HFF-Myc (cell line): Measurements from ENCODE around the gene SNCG.

Source experiments
- DNase-seq: peaks from one replicate; pipeline ENCODE4 v3.0.0-alpha.2; 2011; ENCODE audit warnings: low read depth; ENCODE audit errors: extremely low read depth
- H3K4me3 ChIP-seq: replicated peaks from 2 replicates; pipeline ENCODE4 v1.5.1; 2011; ENCODE audit warnings: low read depth, mild to moderate bottlenecking, control low read depth, low read length
- TF ChIP-seq, protein P1 (sequence below): IDR thresholded peaks from 2 replicates; pipeline ENCODE4 v1.5.1; 2012; ENCODE audit warnings: mild to moderate bottlenecking, low read depth, low read length, control low read depth; ENCODE audit errors: missing control alignments

Gene SNCG

DNA sequence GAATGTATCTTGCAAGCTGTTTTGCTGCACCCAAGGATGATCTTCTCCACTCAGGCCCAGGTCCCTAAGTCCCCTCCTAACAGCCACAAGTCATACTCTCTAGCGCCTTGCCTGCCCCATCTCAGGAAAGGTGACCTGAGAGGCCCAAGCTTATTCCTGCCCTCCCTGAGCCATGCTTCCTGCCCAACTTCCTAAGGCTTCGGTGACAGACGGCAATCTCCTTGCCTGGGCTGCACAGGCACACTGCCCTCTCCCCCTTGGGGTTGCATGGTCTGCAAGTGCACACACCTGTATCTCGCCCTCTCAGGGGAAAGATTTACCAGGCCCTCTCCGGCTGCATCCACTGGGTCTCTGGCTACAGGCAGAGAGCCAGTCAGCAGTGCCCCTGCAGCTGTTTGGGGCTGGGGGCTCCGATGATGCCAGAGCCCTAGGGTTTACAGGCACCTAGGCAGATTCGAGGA is 9.1 kb downstream of the SNCG start:
- TF ChIP-seq, protein P1, sequence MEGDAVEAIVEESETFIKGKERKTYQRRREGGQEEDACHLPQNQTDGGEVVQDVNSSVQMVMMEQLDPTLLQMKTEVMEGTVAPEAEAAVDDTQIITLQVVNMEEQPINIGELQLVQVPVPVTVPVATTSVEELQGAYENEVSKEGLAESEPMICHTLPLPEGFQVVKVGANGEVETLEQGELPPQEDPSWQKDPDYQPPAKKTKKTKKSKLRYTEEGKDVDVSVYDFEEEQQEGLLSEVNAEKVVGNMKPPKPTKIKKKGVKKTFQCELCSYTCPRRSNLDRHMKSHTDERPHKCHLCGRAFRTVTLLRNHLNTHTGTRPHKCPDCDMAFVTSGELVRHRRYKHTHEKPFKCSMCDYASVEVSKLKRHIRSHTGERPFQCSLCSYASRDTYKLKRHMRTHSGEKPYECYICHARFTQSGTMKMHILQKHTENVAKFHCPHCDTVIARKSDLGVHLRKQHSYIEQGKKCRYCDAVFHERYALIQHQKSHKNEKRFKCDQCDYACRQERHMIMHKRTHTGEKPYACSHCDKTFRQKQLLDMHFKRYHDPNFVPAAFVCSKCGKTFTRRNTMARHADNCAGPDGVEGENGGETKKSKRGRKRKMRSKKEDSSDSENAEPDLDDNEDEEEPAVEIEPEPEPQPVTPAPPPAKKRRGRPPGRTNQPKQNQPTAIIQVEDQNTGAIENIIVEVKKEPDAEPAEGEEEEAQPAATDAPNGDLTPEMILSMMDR, result no peak

DNA sequence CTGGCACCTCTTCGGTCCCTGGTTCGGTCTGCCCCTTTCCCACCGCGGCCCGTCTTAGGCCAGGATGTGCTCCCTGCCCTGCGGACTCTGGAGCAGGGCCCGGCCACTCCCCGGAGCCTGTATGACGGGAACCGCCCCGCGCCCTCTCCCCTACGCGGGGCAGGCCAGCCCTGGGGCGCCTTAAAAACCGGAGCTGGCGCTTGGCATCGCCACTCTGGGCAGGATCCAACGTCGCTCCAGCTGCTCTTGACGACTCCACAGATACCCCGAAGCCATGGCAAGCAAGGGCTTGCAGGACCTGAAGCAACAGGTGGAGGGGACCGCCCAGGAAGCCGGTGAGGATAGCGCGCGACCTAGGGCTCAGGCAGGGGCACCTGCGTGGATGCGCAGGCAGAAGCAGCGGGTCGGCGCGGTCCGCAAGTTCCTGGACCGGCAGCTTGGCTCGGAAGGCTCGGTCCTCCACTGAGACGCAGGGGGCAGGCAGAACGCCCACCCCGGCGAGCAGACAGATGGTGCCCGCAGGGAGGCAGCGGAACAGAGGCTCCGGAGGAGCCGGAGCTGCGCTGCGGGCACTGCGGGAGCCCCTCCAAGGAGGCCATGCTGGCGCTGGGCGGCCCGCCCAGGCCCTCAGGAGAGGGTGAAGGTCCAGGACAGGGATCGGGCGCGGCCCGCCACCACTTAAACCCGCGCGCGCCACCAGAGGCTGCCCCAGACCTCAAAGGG is 10.0 kb downstream of the SNCG start, which contains the start of gene ADIRF:
Gene ADIRF, plus strand, starts transcription at position 212 of the 723 bp plus-strand sequence. Its CDS starts 63 bp downstream, at position 275.
- TF ChIP-seq, protein P1, result no peak
- no peak for DNase-seq
- H3K4me3 ChIP-seq, result peak within 1 kb of the TSS; percentile 30

More for the DNA sequence above, 9.1 kb downstream of the SNCG start:
- DNase-seq, result no peak
- no peak overlapping the region for H3K4me3 ChIP-seq

DNA sequence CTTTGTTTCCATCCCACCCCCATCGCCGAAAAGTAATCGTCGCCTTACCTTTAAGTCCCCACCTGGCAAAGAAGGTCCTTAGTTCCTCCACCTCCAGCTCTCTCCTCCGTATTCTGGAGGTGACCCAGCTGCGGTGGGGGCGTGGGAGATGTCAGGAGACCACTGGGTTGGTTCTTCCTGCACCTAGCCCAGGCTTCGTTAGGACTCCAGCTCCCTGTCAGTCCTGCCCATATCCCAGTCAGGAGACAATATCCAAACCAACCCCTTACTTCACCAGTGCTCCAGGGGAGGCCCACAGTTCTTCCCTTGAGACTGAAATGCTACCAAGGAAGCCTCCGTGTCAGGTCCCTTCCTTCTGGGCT is 10.6 kb downstream of the SNCG start:
- peak overlapping the region; percentile 30 for H3K4me3 ChIP-seq
- TF ChIP-seq, protein P1, result no peak
- DNase-seq, result no peak

DNA sequence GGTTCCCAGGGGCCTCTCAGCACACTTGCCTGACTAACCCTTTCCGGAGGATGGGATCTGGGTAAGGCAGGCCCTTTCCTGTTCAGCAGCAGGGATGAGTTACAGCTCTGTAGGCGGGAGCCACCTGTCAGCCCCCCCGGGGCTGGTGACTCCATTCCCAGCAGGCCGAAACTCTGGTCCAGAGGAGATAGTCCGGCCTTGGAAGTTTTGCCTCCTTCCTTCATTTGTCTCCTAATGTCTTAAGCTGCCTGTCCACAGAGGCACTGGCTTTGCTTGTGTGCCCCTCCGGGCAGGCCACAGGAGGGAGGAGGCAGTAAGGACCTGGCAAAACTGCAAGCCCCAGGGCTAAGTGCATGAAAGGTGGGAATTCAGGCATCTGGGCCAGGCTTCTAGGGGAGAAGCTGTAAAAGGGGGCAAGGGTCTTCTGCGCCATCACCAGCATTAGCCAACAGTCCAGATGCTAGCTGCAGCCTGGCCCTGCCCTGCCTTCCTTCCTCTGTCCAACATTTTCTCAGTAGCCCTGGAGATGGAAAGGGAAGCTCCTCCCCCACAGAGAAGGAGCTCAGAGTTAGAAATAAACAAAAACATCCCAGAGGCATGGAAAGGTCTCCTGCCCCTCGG is 11.1 kb downstream of the SNCG start:
- H3K4me3 ChIP-seq, result peak overlapping the region; percentile 61
- DNase-seq, result no peak
- TF ChIP-seq, protein P1, result no peak

DNA sequence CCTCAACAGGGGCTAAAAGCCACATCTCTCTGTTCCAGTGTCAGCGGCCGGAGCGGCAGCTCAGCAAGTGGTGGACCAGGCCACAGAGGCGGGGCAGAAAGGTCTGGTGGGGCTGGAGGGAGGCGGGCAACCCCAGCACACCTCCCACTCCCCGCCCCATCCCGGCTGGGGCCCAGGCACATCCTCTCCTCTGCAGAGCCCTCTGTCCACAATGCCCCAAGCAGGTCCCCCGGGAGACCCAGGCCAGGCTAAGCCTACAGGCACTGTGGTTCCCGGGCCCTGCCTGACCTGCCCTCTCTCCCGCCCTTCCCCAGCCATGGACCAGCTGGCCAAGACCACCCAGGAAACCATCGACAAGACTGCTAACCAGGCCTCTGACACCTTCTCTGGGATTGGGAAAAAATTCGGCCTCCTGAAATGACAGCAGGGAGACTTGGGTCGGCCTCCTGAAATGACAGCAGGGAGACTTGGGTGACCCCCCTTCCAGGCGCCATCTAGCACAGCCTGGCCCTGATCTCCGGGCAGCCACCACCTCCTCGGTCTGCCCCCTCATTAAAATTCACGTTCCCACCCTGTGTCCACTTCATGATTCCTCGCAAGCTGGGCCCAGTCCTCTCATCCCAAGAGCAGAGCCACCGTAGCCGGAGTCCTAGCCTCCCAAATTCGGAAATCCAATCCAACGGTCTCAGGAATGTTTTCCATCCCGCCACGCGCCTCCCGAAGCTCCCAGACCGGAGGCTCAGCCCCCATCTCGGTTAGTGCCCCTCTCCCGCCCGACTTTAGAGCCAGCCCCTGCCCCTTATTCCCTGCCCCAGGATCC is 12.0 kb downstream of the SNCG start:
- peak overlapping the region; percentile 61 for H3K4me3 ChIP-seq
- no peak for DNase-seq
- TF ChIP-seq, protein P1, result no peak

DNA sequence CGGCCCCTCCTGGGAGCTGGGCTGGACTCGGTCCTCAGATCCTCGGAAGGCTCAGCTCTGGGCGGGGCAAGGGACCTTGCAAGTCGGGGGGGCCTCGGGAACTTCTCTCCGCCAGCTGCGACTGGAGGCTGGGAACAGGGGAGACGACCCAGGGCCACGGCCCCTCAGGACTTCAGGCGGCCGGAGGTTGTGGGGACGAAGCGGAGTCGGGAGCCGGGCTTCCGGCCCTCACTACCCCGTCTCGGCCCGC is 12.5 kb downstream of the SNCG start:
- no peak for DNase-seq
- TF ChIP-seq, protein P1, result no peak
- H3K4me3 ChIP-seq, result peak overlapping the region; percentile 61
